Peyer's patch (tissue), 4 donors: ENCODE data around the gene DPP9. TPM values are rescaled to one million over a fixed set of nuclear protein-coding genes. Genes with fewer than 3 reads are reported as not detected.

ENCODE experiments used
- DNase-seq, 3 donors: peaks; one replicate each; pipeline ENCODE4 v3.0.0-alpha.2; 2017 to 2019
- H3K27ac ChIP-seq, 4 donors: fragments of 200-600 bp; sonication (generic); one replicate each; pipeline ENCODE4 v1.5.1; 2016 to 2019
- H3K27me3 ChIP-seq, 2 donors: fragments of 200-600 bp; sonication (generic); one replicate each; pipeline ENCODE4 v1.5.1; 2019
- H3K36me3 ChIP-seq, 3 donors: fragments of 200-600 bp; sonication (generic); one replicate each; pipeline ENCODE4 v1.5.1; 2016 to 2019
- H3K4me1 ChIP-seq, 4 donors: fragments of 200-600 bp; sonication (generic); one replicate each; pipeline ENCODE4 v1.5.1; 2016 to 2019
- H3K4me3 ChIP-seq, 4 donors: fragments of 200-600 bp; sonication (generic); 1 replicate in 3 of 4; 2 replicates in 1 of 4; pipeline ENCODE4 v1.5.1; 2016 to 2019; ENCODE audit warnings: mild to moderate bottlenecking in 1 of 4
- H3K9me3 ChIP-seq, 4 donors: fragments of 200-600 bp; sonication (generic); one replicate each; pipeline ENCODE4 v1.5.1; 2016 to 2019; ENCODE audit warnings: mild to moderate bottlenecking in 1 of 4
- POLR2A ChIP-seq, 2 donors: fragments of 450-650 bp; IDR thresholded peaks; one replicate each; pipeline ENCODE4 v1.5.1; 2017; ENCODE audit warnings: antibody characterized with exemption in 2 of 2, mild to moderate bottlenecking in 2 of 2, moderate library complexity in 2 of 2
- total RNA-seq, 4 donors: library from RNA; depleted of rRNA; stranded (reverse); fragments of >200 nt; gene quantifications; one replicate each; pipeline ENCODE4 v1.1.0, GENCODE V29; 2016
- TF ChIP-seq, protein P1 (sequence below), 6 experiments: fragments of 450-650 bp in 4 of 6; fragments of 200-600 bp in 2 of 6; sonication (generic) in 1 of 6; IDR thresholded peaks; one replicate each; pipeline ENCODE4 v1.5.1; 2017 to 2019; ENCODE audit warnings: antibody characterized with exemption in 6 of 6, mild to moderate bottlenecking in 3 of 6, moderate library complexity in 1 of 6

Gene DPP9
- total RNA-seq, 4 donors from 2014 or later = 102 to 279 (median 168) TPM

- no peak for DNase-seq
- H3K36me3 ChIP-seq = peaks cover 0 to 72% (median 0%) of the 10 kb centered on the region in 3 donors
These were observed 13.4 kb downstream of the DPP9 start for GRCh38 chr19:4710281-4710600.

DNA sequence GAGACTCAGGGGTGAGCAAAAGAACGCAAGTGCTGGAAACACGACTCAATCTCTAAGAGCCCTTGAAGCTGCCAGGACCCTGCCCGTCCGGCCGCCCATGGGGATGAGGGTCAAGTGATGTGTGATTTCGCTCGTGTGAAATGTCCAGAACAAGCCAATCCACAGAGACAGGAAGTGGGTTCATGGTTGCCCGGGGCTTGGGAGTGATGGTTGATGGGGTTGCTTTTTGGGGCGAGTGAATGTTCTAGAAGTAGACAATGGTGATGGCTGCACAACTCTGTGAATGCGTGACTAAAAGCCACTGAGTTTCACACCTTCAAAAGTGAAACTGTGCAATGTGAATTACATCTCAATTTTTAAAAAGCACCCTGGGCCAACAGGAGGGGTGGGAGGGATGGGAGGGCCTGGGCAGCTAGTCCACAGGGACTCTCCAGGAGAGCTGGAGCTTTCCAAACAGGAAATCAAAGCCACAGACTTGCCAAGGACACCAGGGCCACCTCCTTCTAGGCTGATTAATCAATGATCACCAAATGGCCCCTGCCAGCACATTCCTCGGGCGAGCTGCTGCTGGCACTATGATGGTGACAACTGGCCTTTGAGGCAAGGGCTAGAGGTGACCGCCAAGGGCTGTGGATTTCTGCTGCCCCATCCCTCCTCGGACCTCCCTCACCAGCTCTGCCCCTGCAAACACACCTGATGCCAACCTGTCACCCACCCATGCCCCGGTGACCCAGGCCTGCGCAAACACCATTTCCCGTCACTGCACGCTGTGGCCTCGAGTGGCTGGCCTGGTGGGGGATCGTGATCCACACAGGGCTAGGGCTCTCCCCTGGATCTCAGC is 14.0 kb downstream of the DPP9 start:
- TF ChIP-seq, protein P1, sequence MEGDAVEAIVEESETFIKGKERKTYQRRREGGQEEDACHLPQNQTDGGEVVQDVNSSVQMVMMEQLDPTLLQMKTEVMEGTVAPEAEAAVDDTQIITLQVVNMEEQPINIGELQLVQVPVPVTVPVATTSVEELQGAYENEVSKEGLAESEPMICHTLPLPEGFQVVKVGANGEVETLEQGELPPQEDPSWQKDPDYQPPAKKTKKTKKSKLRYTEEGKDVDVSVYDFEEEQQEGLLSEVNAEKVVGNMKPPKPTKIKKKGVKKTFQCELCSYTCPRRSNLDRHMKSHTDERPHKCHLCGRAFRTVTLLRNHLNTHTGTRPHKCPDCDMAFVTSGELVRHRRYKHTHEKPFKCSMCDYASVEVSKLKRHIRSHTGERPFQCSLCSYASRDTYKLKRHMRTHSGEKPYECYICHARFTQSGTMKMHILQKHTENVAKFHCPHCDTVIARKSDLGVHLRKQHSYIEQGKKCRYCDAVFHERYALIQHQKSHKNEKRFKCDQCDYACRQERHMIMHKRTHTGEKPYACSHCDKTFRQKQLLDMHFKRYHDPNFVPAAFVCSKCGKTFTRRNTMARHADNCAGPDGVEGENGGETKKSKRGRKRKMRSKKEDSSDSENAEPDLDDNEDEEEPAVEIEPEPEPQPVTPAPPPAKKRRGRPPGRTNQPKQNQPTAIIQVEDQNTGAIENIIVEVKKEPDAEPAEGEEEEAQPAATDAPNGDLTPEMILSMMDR (IDR thresholded peaks at IDR 0.05) = no peak
- TF ChIP-seq POLR2A (IDR thresholded peaks at IDR 0.05) = no peak
- peak overlapping the region in 2 of 4 donors; percentile 5 to 42 for H3K27ac ChIP-seq
- H3K9me3 ChIP-seq = no peaks in the 10 kb centered on the region
- no peak overlapping the region for H3K4me3 ChIP-seq
- DNase-seq = no peak
- H3K4me1 ChIP-seq = peaks cover 0 to 15% (median 0%) of the 10 kb centered on the region in 4 donors
- peaks cover 0 to 71% (median 0%) of the 10 kb centered on the region in 3 donors for H3K36me3 ChIP-seq
- H3K27me3 ChIP-seq = no peaks in the 10 kb centered on the region

More at GRCh38 chr19:4710281-4710600, 13.4 kb downstream of the DPP9 start:
- peak overlapping the region in 2 of 4 donors; percentile 5 to 42 for H3K27ac ChIP-seq
- H3K27me3 ChIP-seq = no peaks in the 10 kb centered on the region
- no peaks in the 10 kb centered on the region for H3K9me3 ChIP-seq
- peaks cover 0 to 15% (median 0%) of the 10 kb centered on the region in 4 donors for H3K4me1 ChIP-seq
- no peak for TF ChIP-seq POLR2A (IDR thresholded peaks at IDR 0.05)
- TF ChIP-seq, protein P1 (IDR thresholded peaks at IDR 0.05) = no peak
- no peak overlapping the region for H3K4me3 ChIP-seq

DNA sequence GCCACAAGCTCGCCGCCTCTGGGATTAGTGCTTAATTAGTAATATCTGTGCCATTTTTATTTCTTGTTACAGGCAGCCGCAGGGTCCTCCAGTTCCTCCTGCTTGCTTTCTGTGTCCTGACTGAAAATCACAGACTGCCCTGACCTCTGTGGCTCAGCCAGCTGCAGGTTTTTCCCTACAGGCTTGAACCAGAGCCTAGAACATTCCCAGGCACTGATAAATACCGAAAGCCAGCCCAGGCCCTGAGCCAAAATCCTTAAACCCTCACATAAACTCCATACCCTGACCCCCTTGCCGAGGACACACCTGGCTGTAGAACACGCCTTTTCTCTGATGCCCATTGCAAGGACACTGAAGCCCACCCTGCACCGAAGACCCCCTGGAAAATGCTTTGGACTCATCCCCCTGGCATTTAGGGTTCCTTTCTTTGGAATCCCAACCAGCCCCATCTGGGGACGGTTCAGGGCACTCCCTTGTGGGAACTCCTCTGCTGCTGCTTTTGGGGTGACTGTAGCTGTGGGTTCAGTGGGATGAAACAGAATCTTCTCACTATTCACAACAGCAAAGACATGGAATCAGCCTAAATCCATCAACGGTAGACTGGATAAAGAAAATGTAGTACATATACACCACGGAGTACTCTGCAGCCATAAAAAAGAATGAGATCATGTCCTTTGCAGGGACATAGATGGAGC is 15.5 kb downstream of the DPP9 start:
- TF ChIP-seq, protein P1 (IDR thresholded peaks at IDR 0.05) = no peak
- no peak for TF ChIP-seq POLR2A (IDR thresholded peaks at IDR 0.05)
- peaks cover 0 to 71% (median 0%) of the 10 kb centered on the region in 3 donors for H3K36me3 ChIP-seq
- peak overlapping the region in 1 of 4 donors; percentile 5 for H3K27ac ChIP-seq
- H3K4me3 ChIP-seq = no peak overlapping the region
- H3K27me3 ChIP-seq = no peaks in the 10 kb centered on the region
- H3K4me1 ChIP-seq = peaks cover 0 to 4% (median 0%) of the 10 kb centered on the region in 4 donors
- no peak for DNase-seq
- no peaks in the 10 kb centered on the region for H3K9me3 ChIP-seq

GRCh38 chr19:4707322-4707721 is 16.3 kb downstream of the DPP9 start:
- TF ChIP-seq, protein P1 (IDR thresholded peaks at IDR 0.05) = no peak
- no peak for TF ChIP-seq POLR2A (IDR thresholded peaks at IDR 0.05)
- Histone ChIP-seq H3K4me3 (no peak overlapping the region), H3K27me3 (no peaks in the 10 kb centered on the region), H3K4me1 (no peaks in the 10 kb centered on the region), H3K36me3 (peaks cover 0 to 71% (median 0%) of the 10 kb centered on the region in 3 donors), H3K27ac (no peak overlapping the region), H3K9me3 (no peaks in the 10 kb centered on the region)
- no peak for DNase-seq

- H3K9me3 ChIP-seq = no peaks in the 10 kb centered on the region
- H3K4me1 ChIP-seq = no peaks in the 10 kb centered on the region
- peak overlapping the region in 2 of 4 donors; percentile 34 to 38 for H3K27ac ChIP-seq
- peaks cover 0 to 72% (median 5%) of the 10 kb centered on the region in 3 donors for H3K36me3 ChIP-seq
- no peak overlapping the region for H3K4me3 ChIP-seq
- no peak for TF ChIP-seq POLR2A (IDR thresholded peaks at IDR 0.05)
- TF ChIP-seq, protein P1 (IDR thresholded peaks at IDR 0.05) = no peak
- DNase-seq = no peak
- no peaks in the 10 kb centered on the region for H3K27me3 ChIP-seq
These were observed 18.1 kb downstream of the DPP9 start for GRCh38 chr19:4705413-4706131.
